PFSK-1 (cell line): ENCODE results near the gene KLHL25.

Experiments used
- FOXP2 ChIP-seq: optimal IDR thresholded peaks from 2 replicates; pipeline ENCODE3; 2011; ENCODE audit warnings: borderline replicate concordance, control low read depth, inconsistent platforms; ENCODE audit not compliant: insufficient read depth; ENCODE audit errors: extremely low read length, extremely low read depth
- POLR2AphosphoS5 ChIP-seq: IDR thresholded peaks from 2 replicates; pipeline ENCODE4 v1.6.1; 2012; ENCODE audit warnings: low read depth, mild to moderate bottlenecking, control low read depth, low read length, moderate library complexity
- SIN3A ChIP-seq: IDR thresholded peaks from 2 replicates; pipeline ENCODE4 v1.6.1; 2012; ENCODE audit warnings: mild to moderate bottlenecking, low read length, moderate library complexity, borderline replicate concordance; ENCODE audit not compliant: insufficient read depth
- TAF1 ChIP-seq: IDR thresholded peaks from 2 replicates; pipeline ENCODE4 v1.6.1; 2012; ENCODE audit warnings: low read length, control low read depth, borderline replicate concordance; ENCODE audit not compliant: insufficient read depth
- TF ChIP-seq, protein P1 (sequence below), 2 experiments: IDR thresholded peaks; 2 replicates each; pipeline versions ENCODE4 v1.6.1 to v1.8.0; 2011 to 2012; ENCODE audit warnings: low read depth in 2 of 2, low read length in 2 of 2, control low read depth in 1 of 2, inconsistent platforms in 1 of 2, mild to moderate bottlenecking in 1 of 2, moderate library complexity in 1 of 2; ENCODE audit not compliant: insufficient read depth in 1 of 2

DNA sequence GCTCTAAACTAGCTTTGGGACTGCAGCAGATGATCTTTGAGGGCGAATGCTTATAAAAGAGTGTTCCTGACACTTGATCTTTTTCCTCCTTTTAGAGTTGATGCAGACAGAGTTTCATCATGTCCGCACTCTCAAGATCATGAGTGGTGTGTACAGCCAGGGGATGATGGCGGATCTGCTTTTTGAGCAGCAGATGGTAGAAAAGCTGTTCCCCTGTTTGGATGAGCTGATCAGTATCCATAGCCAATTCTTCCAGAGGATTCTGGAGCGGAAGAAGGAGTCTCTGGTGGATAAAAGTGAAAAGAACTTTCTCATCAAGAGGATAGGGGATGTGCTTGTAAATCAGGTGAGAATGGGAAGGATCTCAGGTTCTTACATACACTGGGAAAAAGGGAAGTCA, 75.7 kb downstream of the KLHL25 start:
- no peak for TF ChIP-seq POLR2AphosphoS5
- TF ChIP-seq, protein P1, sequence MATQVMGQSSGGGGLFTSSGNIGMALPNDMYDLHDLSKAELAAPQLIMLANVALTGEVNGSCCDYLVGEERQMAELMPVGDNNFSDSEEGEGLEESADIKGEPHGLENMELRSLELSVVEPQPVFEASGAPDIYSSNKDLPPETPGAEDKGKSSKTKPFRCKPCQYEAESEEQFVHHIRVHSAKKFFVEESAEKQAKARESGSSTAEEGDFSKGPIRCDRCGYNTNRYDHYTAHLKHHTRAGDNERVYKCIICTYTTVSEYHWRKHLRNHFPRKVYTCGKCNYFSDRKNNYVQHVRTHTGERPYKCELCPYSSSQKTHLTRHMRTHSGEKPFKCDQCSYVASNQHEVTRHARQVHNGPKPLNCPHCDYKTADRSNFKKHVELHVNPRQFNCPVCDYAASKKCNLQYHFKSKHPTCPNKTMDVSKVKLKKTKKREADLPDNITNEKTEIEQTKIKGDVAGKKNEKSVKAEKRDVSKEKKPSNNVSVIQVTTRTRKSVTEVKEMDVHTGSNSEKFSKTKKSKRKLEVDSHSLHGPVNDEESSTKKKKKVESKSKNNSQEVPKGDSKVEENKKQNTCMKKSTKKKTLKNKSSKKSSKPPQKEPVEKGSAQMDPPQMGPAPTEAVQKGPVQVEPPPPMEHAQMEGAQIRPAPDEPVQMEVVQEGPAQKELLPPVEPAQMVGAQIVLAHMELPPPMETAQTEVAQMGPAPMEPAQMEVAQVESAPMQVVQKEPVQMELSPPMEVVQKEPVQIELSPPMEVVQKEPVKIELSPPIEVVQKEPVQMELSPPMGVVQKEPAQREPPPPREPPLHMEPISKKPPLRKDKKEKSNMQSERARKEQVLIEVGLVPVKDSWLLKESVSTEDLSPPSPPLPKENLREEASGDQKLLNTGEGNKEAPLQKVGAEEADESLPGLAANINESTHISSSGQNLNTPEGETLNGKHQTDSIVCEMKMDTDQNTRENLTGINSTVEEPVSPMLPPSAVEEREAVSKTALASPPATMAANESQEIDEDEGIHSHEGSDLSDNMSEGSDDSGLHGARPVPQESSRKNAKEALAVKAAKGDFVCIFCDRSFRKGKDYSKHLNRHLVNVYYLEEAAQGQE (IDR thresholded peaks at IDR 0.05; ENCODE audit: insufficient read depth in 1 of 2, low read depth in 2 of 2, low read length in 2 of 2): no peak
- no peak for TF ChIP-seq TAF1
- TF ChIP-seq SIN3A: no peak
- no peak for TF ChIP-seq FOXP2
